ENCODE measurements around the gene RUFY4.

- TF ChIP-seq, protein P1, sequence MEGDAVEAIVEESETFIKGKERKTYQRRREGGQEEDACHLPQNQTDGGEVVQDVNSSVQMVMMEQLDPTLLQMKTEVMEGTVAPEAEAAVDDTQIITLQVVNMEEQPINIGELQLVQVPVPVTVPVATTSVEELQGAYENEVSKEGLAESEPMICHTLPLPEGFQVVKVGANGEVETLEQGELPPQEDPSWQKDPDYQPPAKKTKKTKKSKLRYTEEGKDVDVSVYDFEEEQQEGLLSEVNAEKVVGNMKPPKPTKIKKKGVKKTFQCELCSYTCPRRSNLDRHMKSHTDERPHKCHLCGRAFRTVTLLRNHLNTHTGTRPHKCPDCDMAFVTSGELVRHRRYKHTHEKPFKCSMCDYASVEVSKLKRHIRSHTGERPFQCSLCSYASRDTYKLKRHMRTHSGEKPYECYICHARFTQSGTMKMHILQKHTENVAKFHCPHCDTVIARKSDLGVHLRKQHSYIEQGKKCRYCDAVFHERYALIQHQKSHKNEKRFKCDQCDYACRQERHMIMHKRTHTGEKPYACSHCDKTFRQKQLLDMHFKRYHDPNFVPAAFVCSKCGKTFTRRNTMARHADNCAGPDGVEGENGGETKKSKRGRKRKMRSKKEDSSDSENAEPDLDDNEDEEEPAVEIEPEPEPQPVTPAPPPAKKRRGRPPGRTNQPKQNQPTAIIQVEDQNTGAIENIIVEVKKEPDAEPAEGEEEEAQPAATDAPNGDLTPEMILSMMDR (IDR thresholded peaks at IDR 0.05 in 4 of 5, conservative IDR thresholded peaks at IDR 0.05 in 1 of 5): no peak
- no peak for TF ChIP-seq POLR2A (IDR thresholded peaks at IDR 0.05)
Measured at GRCh38 chr2:218067523-218067922, 1.5 kb upstream of the RUFY4 start.
